SK-N-SH (cell line): ENCODE results near the gene EVL. TPM values are rescaled to one million over a fixed set of nuclear protein-coding genes. Genes with fewer than 3 reads are reported as not detected.

ENCODE experiments used
- CTCF ChIA-PET: fragments of 300-600, 350-600 bp; formaldehyde crosslinking; extraction: SDS; loops from one replicate; lab custom pipeline; 2021; lab: Yijun Ruan, JAX
- POLR2A ChIA-PET: fragments of 350-600 bp; sonication (Branson Sonifier 250); formaldehyde crosslinking; extraction: SDS; loops from one replicate; lab custom pipeline; 2020; ENCODE audit warnings: antibody characterized with exemption, inconsistent platforms; lab: Yijun Ruan, JAX
- DNase-seq: peaks from one replicate; pipeline ENCODE4 v3.0.0; 2012
- H2AFZ ChIP-seq: fragments of 200-600 bp; sonication (generic); 2 replicates; pipeline ENCODE4 v1.8.1; 2016; ENCODE audit warnings: antibody characterized with exemption, mild to moderate bottlenecking, low read depth
- H3F3A ChIP-seq: fragments of 200-600 bp; sonication (generic); replicated peaks from 2 replicates; pipeline ENCODE3; 2016; ENCODE audit warnings: antibody characterized with exemption, mild to moderate bottlenecking; ENCODE audit not compliant: insufficient read depth
- H3K27ac ChIP-seq, 2 experiments: fragments of 200-500 bp in 1 of 2; fragments of 200-600 bp in 1 of 2; sonication (Bioruptor generic) in 1 of 2; sonication (generic), shearing (Covaris generic) in 1 of 2; 2 replicates each; pipeline versions ENCODE4 v1.5.1 to v1.6.1; 2014 to 2016; ENCODE audit warnings: low read depth in 2 of 2, inconsistent platforms in 1 of 2, low read length in 1 of 2, mild to moderate bottlenecking in 1 of 2, mixed read lengths in 1 of 2
- H3K27me3 ChIP-seq: fragments of 200-600 bp; sonication (generic), shearing (Covaris generic); 2 replicates; pipeline ENCODE4 v1.6.1; 2016; ENCODE audit warnings: mixed run types; ENCODE audit not compliant: insufficient read depth
- H3K36me3 ChIP-seq, 2 experiments: fragments of 200-500 bp in 1 of 2; fragments of 200-600 bp in 1 of 2; sonication (Bioruptor generic) in 1 of 2; sonication (generic) in 1 of 2; replicated peaks in 1 of 2; 2 replicates each; pipeline versions ENCODE3 to v1.5.1; 2014 to 2016; ENCODE audit warnings: low read length in 1 of 2, mild to moderate bottlenecking in 1 of 2; ENCODE audit not compliant: insufficient read depth in 2 of 2, control insufficient read depth in 1 of 2
- H3K4me1 ChIP-seq, 2 experiments: fragments of 200-500 bp in 1 of 2; fragments of 200-600 bp in 1 of 2; sonication (Bioruptor generic) in 1 of 2; sonication (generic), shearing (Covaris generic) in 1 of 2; 2 replicates each; pipeline versions ENCODE4 v1.5.1 to v1.6.1; 2014 to 2016; ENCODE audit warnings: low read depth in 1 of 2, low read length in 1 of 2, mixed run types in 1 of 2; ENCODE audit not compliant: insufficient read depth in 2 of 2, control insufficient read depth in 1 of 2
- H3K4me2 ChIP-seq: fragments of 200-600 bp; sonication (generic), shearing (Covaris generic); 2 replicates; pipeline ENCODE4 v1.6.1; 2017; ENCODE audit warnings: mixed run types
- H3K4me3 ChIP-seq, 2 experiments: fragments of 200-500 bp in 1 of 2; fragments of 200-600 bp in 1 of 2; sonication (Bioruptor generic) in 1 of 2; sonication (generic), shearing (Covaris generic) in 1 of 2; 2 replicates each; pipeline versions ENCODE4 v1.5.1 to v1.8.1; 2014 to 2016; ENCODE audit warnings: low read depth in 2 of 2, inconsistent platforms in 1 of 2, low read length in 1 of 2, mild to moderate bottlenecking in 1 of 2, mixed read lengths in 1 of 2, moderate library complexity in 1 of 2
- H3K79me2 ChIP-seq: fragments of 200-600 bp; sonication (generic); 2 replicates; pipeline ENCODE4 v1.8.1; 2017; ENCODE audit warnings: mild to moderate bottlenecking; ENCODE audit not compliant: insufficient read depth
- H3K9ac ChIP-seq: fragments of 200-600 bp; sonication (generic); 2 replicates; pipeline ENCODE4 v1.6.1; 2017; ENCODE audit warnings: mixed run types
- H3K9me2 ChIP-seq: fragments of 200-600 bp; sonication (generic); 2 replicates; pipeline ENCODE4 v1.6.1; 2017; ENCODE audit warnings: mixed run types
- H3K9me3 ChIP-seq: fragments of 200-600 bp; sonication (generic); 2 replicates; pipeline ENCODE4 v1.6.1; 2017; ENCODE audit warnings: mixed run types, mild to moderate bottlenecking, moderate library complexity
- H4K20me1 ChIP-seq: fragments of 200-600 bp; sonication (generic); 2 replicates; pipeline ENCODE4 v1.6.1; 2017; ENCODE audit warnings: mild to moderate bottlenecking, mixed run types; ENCODE audit not compliant: insufficient read depth
- CTCF ChIP-seq: fragments of 200-600 bp; sonication (generic); IDR thresholded peaks from 2 replicates; pipeline ENCODE4 v1.6.1; 2017; ENCODE audit warnings: antibody characterized with exemption, mild to moderate bottlenecking, moderate library complexity
- ELF1 ChIP-seq: IDR thresholded peaks from 2 replicates; pipeline ENCODE4 v1.4.0; 2012
- FOSL2 ChIP-seq: IDR thresholded peaks from 2 replicates; pipeline ENCODE4 v1.4.0; 2012; ENCODE audit warnings: low read depth, mild to moderate bottlenecking, moderate library complexity, borderline replicate concordance
- FOXJ3 ChIP-seq: sonication (generic); formaldehyde crosslinking; IDR thresholded peaks from 2 replicates; pipeline ENCODE4 v1.5.1; 2020; ENCODE audit warnings: mild to moderate bottlenecking, missing genetic modification reagents
- GABPA ChIP-seq: IDR thresholded peaks from 2 replicates; pipeline ENCODE4 v1.4.0; 2012; ENCODE audit warnings: low read depth, mild to moderate bottlenecking
- MEF2A ChIP-seq: IDR thresholded peaks from 2 replicates; pipeline ENCODE4 v1.4.0; 2012; ENCODE audit warnings: low read depth, borderline replicate concordance
- MXI1 ChIP-seq: IDR thresholded peaks from 2 replicates; pipeline ENCODE4 v1.6.1; 2012; ENCODE audit warnings: mild to moderate bottlenecking, low read depth, low read length, improper control_type of control experiment
- NFIC ChIP-seq: IDR thresholded peaks from 2 replicates; pipeline ENCODE4 v1.4.0; 2012; ENCODE audit warnings: borderline replicate concordance
- NRF1 ChIP-seq: IDR thresholded peaks from 2 replicates; pipeline ENCODE4 v1.6.1; 2012; ENCODE audit warnings: low read depth, mild to moderate bottlenecking, low read length
- PBX3 ChIP-seq: IDR thresholded peaks from 2 replicates; pipeline ENCODE4; 2012
- POLR2AphosphoS5 ChIP-seq: IDR thresholded peaks from 2 replicates; pipeline ENCODE4 v1.6.1; 2012; ENCODE audit warnings: low read depth, low read length
- RAD21 ChIP-seq: IDR thresholded peaks from 2 replicates; pipeline ENCODE4 v1.6.1; 2012; ENCODE audit warnings: mild to moderate bottlenecking, low read length
- REST ChIP-seq: IDR thresholded peaks from 2 replicates; pipeline ENCODE4 v1.6.1; 2012; ENCODE audit warnings: mild to moderate bottlenecking, low read depth, low read length, moderate library complexity
- RFX5 ChIP-seq: IDR thresholded peaks from 2 replicates; pipeline ENCODE4 v1.6.1; 2012; ENCODE audit warnings: mild to moderate bottlenecking, improper control_type of control experiment, low read length
- SIN3A ChIP-seq: IDR thresholded peaks from 2 replicates; pipeline ENCODE4 v1.6.1; 2012; ENCODE audit warnings: low read depth, mild to moderate bottlenecking, low read length, moderate library complexity, borderline replicate concordance
- SMC3 ChIP-seq: IDR thresholded peaks from 2 replicates; pipeline ENCODE4 v1.6.1; 2012; ENCODE audit warnings: low read depth, low read length, improper control_type of control experiment
- TAF1 ChIP-seq: IDR thresholded peaks from 2 replicates; pipeline ENCODE4 v1.6.1; 2012; ENCODE audit warnings: low read depth, mild to moderate bottlenecking, low read length, moderate library complexity, borderline replicate concordance
- TEAD4 ChIP-seq: IDR thresholded peaks from 2 replicates; pipeline ENCODE4 v1.4.0; 2012; ENCODE audit warnings: mild to moderate bottlenecking, borderline replicate concordance; ENCODE audit not compliant: insufficient read depth
- YY1 ChIP-seq: IDR thresholded peaks from 2 replicates; pipeline ENCODE4 v1.4.0; 2012; ENCODE audit warnings: low read depth, mild to moderate bottlenecking
- WGBS: methylation state at CpG from one replicate; pipeline ENCODE4 v1.1.6; 2017; ENCODE audit warnings: low lambda C conversion rate; 5-methylcytosine and 5-hydroxymethylcytosine counted together
- polyA plus RNA-seq, 3 experiments: library from polyadenylated mRNA; depleted of rRNA; stranded (reverse); fragments of >200 nt; gene quantifications; 2 replicates each; pipeline ENCODE4 v1.2.3, GENCODE V29; 2012
- TF ChIP-seq, protein P1 (sequence below): IDR thresholded peaks from 2 replicates; pipeline ENCODE4 v1.4.0; 2012; ENCODE audit warnings: low read depth, borderline replicate concordance
- TF ChIP-seq, protein P2 (sequence below): IDR thresholded peaks from 2 replicates; pipeline ENCODE4 v1.4.0; 2012; ENCODE audit warnings: low read depth, borderline replicate concordance

EVL gene
- polyA plus RNA-seq, 1 of the 3 experiments (the other 2 are of a cell fraction), result 36.5 TPM

DNA sequence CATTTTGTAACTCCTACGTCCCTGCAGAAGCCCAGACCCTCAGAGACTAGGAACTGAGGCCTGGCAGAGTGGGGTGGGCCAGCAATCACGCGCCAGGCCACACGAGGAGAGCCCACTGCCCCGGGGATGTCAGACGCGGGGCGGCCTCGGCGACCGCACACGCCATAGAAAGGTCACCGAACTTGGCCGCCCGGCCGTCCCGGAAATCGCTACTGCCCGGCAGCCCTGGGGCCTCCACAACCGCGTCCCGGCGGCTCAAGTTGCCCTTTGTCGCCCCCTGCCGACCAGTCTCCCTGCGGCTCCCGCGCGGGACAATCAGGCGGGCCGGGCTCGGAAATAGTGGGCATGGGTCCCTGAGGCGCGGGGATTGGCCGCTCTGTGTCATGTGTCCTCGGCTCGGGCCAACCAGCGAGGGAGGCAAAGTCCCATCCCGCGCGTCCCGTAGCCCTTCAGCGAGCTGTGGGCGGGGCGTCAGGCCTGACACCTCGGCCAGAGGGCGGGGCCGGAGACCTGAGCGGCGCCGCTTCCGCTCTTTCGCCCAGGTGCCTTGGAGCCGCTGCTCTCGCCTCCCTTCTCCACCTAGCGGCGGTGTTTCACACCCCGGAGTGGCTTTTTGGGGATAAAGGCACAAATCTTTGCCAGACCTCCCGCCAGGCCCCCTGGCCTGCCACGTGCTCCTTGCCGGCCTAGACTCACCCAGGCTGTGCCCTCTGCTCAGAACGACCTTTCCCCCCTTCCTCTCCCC is 127.6 kb downstream of the EVL start:
- H3K4me2 ChIP-seq, result peak overlapping the region; percentile 69
- CTCF ChIA-PET, result interaction anchor here (0.6 to 4.8 kb wide), 61 partner anchors 11 to 504 kb away, joined by 3 to 54 read pairs (median 4); partner anchors contain the start of gene DEGS2
- H3K27ac ChIP-seq, result peak overlapping the region; percentile 44 to 77
- H3F3A ChIP-seq, result peaks cover 12% of the 10 kb centered on the region
- 13% methylated on average over 10 of the region's 62 CpGs for WGBS
- H3K4me1 ChIP-seq, result peaks cover 4 to 12% of the 10 kb centered on the region in 2 experiments; a peak in 2 of 4 replicates
- H3K9me3 ChIP-seq, result no peaks in the 10 kb centered on the region
- H3K36me3 ChIP-seq, result no peaks in the 10 kb centered on the region
- peak overlapping the region; percentile 97 for H2AFZ ChIP-seq
- H3K9me2 ChIP-seq, result no peaks in the 10 kb centered on the region
- peak overlapping the region; percentile 44 to 54 for H3K4me3 ChIP-seq
- H3K27me3 ChIP-seq, result no peaks in the 10 kb centered on the region
- H4K20me1 ChIP-seq, result no peaks in the 10 kb centered on the region
- H3K79me2 ChIP-seq, result no peaks in the 10 kb centered on the region
- POLR2A ChIA-PET, result interaction anchor here (0.7 to 1.4 kb wide), 2 partner anchors 60 to 96 kb away, joined by 3 to 4 read pairs; no protein-coding TSS in a partner anchor
- peak; percentile 99 for DNase-seq
- peak overlapping the region; percentile 58 for H3K9ac ChIP-seq
- peak; percentile 85 for TF ChIP-seq SMC3
- peak; percentile 55; the same call in 1 of the 2 replicates for TF ChIP-seq TAF1
- no peak for TF ChIP-seq MEF2A
- TF ChIP-seq NRF1, result peak; percentile 38; the same call in 1 of the 2 replicates
- TF ChIP-seq, protein P1, sequence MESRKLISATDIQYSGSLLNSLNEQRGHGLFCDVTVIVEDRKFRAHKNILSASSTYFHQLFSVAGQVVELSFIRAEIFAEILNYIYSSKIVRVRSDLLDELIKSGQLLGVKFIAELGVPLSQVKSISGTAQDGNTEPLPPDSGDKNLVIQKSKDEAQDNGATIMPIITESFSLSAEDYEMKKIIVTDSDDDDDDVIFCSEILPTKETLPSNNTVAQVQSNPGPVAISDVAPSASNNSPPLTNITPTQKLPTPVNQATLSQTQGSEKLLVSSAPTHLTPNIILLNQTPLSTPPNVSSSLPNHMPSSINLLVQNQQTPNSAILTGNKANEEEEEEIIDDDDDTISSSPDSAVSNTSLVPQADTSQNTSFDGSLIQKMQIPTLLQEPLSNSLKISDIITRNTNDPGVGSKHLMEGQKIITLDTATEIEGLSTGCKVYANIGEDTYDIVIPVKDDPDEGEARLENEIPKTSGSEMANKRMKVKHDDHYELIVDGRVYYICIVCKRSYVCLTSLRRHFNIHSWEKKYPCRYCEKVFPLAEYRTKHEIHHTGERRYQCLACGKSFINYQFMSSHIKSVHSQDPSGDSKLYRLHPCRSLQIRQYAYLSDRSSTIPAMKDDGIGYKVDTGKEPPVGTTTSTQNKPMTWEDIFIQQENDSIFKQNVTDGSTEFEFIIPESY, result no peak
- TF ChIP-seq CTCF, result peak; percentile 81
- peak; percentile 85 for TF ChIP-seq RAD21
- TF ChIP-seq POLR2AphosphoS5, result peak; percentile 61; the same call in 1 of the 2 replicates
- no peak; the same call in 1 of the 2 replicates for TF ChIP-seq NFIC
- TF ChIP-seq GABPA, result peak; percentile 47; the same call in 1 of the 2 replicates
- 0 out of 2 replicates have a peak, but pooled peaks have one; percentile 37 for TF ChIP-seq FOXJ3 (CRISPR knock-in tag)
- peak; percentile 42 for TF ChIP-seq MXI1
- no peak for TF ChIP-seq REST
- TF ChIP-seq PBX3, result no peak
- 0 out of 2 replicates have a peak, but pooled peaks have one; percentile 45 for TF ChIP-seq YY1
- TF ChIP-seq ELF1, result peak; percentile 63
- 0 out of 2 replicates have a peak, but pooled peaks have one; percentile 30 for TF ChIP-seq SIN3A
- TF ChIP-seq TEAD4, result no peak
- no peak for TF ChIP-seq FOSL2
- TF ChIP-seq, protein P2, sequence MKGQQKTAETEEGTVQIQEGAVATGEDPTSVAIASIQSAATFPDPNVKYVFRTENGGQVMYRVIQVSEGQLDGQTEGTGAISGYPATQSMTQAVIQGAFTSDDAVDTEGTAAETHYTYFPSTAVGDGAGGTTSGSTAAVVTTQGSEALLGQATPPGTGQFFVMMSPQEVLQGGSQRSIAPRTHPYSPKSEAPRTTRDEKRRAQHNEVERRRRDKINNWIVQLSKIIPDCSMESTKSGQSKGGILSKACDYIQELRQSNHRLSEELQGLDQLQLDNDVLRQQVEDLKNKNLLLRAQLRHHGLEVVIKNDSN, result peak; percentile 93
- peak; percentile 74 for TF ChIP-seq RFX5
